Effector memory CD4-positive, alpha-beta T cell (primary cell): ENCODE data around the gene PBRM1.
A peak's percentile ranks its signal among the peaks of the same experiment; 100 is the strongest.

ENCODE experiments used
- DNase-seq, 3 donors: peaks; one replicate each; pipeline ENCODE4 v3.0.0-alpha.2; 2020
- H3K27ac ChIP-seq: 2 replicates; pipeline ENCODE4 v1.7.0; 2013; ENCODE audit warnings: mild to moderate bottlenecking, low read length, moderate library complexity; ENCODE audit not compliant: insufficient read depth, poor library complexity, severe bottlenecking
- H3K27me3 ChIP-seq: replicated peaks from 2 replicates; pipeline ENCODE4 v1.7.0; 2013; ENCODE audit warnings: mild to moderate bottlenecking, low read length; ENCODE audit not compliant: insufficient read depth, control insufficient read depth, poor library complexity, severe bottlenecking
- H3K36me3 ChIP-seq: 2 replicates; pipeline ENCODE4 v1.7.0; 2013; ENCODE audit warnings: mild to moderate bottlenecking, low read length, moderate library complexity; ENCODE audit not compliant: control insufficient read depth, insufficient read depth
- H3K4me1 ChIP-seq: 2 replicates; pipeline ENCODE4 v1.7.0; 2013; ENCODE audit warnings: low read length, mild to moderate bottlenecking; ENCODE audit not compliant: control insufficient read depth, insufficient read depth, poor library complexity, severe bottlenecking
- H3K4me3 ChIP-seq: 2 replicates; pipeline ENCODE4 v1.7.0; 2013; ENCODE audit warnings: low read length, low read depth, mild to moderate bottlenecking; ENCODE audit not compliant: insufficient read depth, poor library complexity, severe bottlenecking
- H3K9me3 ChIP-seq: 2 replicates; pipeline ENCODE4 v1.7.0; 2013; ENCODE audit warnings: mild to moderate bottlenecking, low read length, moderate library complexity; ENCODE audit not compliant: control insufficient read depth

Gene PBRM1

DNA sequence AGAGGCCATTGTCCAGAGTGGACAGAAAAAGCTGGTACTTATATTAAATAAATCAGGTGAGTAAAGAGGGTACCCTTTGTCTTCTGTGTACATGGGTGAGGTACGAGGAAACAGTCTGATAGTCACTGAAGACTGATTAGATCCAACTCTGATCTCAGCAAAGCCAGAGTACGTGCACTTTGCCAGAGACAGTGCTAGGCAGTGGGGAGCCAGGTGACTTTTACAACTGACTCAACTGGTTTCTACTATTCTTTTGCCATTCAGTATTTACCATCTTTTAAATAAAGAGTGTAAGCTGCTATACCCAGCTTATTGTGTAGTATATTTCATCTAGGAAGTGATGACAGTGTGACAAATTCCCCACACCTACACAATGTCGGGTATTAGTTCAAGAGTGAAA lies 3.4 kb upstream of the PBRM1 start:
- Histone ChIP-seq H3K9me3 (no peaks in the 10 kb centered on the region), H3K36me3 (peaks cover 70% of the 10 kb centered on the region), H3K4me3 (no peak overlapping the region), H3K27me3 (no peaks in the 10 kb centered on the region), H3K4me1 (no peaks in the 10 kb centered on the region), H3K27ac (no peak overlapping the region)
- DNase-seq = no peak

DNA sequence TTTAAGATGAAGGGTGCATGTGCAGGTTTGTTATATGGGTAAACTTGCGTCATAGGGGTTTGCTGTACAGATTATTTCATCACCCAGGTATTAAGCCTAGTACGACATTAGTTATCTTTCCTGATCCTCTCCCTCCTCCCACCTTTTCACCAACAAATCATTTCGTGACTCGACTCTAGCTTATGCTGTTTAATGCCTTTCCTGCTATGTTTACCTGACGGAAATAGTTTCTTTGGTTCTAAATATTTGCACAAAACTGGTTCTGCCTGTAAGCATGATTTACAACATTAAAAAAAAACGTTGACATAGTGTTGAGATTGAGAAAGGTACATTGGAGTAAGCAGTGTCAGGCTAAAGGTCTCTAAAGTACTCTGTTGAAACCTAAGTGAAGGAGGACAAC lies 2.6 kb upstream of the PBRM1 start:
- Histone ChIP-seq H3K9me3 (no peaks in the 10 kb centered on the region), H3K27ac (peak overlapping the region; percentile 28), H3K27me3 (no peaks in the 10 kb centered on the region), H3K4me1 (no peaks in the 10 kb centered on the region), H3K4me3 (no peak overlapping the region), H3K36me3 (peaks cover 62% of the 10 kb centered on the region)
- no peak for DNase-seq

DNA sequence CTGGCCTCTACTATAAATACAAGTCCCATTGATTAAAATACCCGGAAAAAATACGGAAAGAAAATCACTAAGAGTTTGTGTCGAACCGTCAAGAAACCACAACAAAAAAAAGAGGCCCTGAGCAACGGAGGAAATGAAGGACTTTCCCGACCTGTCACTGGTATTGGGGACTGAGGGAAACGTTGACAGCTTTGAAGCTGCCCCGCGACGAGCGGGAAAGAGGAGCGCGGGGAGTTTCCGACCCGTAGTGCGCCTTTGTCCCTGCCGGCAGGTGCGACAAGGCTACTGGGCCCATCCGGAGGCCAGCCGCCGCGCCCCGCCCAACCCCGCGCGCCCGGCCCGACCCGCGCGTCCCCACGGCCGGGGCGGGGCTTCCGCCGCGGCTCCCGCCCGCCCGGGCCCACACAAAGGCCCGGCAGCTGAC lies 416 bp downstream of the PBRM1 start:
- no peaks in the 10 kb centered on the region for H3K4me1 ChIP-seq
- no peaks in the 10 kb centered on the region for H3K27me3 ChIP-seq
- no peaks in the 10 kb centered on the region for H3K9me3 ChIP-seq
- peak; percentile 76 to 81 (median 80) for DNase-seq
- H3K36me3 ChIP-seq = peaks cover 41% of the 10 kb centered on the region
- H3K4me3 ChIP-seq = peak overlapping the region; percentile 50
- peak overlapping the region; percentile 90 for H3K27ac ChIP-seq

DNA sequence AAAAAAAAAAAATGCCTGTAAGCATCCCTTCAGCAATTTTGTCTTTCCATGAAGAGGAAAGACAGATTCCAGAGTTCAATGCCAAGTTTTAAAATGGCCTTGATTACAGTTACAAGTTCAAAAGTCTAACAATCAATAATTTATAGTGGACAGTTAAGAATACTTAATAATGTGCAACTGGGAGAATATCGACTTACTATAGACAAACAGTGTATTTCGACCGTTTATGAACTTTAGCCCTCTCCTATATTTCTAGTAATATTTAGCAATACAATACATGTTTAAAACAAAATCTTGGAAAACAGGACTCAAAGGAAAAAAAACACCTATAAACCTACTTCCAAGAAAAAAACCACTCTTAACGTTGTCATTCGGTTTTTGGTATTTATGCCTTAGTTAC lies 1.5 kb downstream of the PBRM1 start:
- DNase-seq = no peak
- Histone ChIP-seq H3K4me3 (no peak overlapping the region), H3K36me3 (peaks cover 35% of the 10 kb centered on the region), H3K4me1 (no peaks in the 10 kb centered on the region), H3K9me3 (no peaks in the 10 kb centered on the region), H3K27ac (no peak overlapping the region), H3K27me3 (no peaks in the 10 kb centered on the region)

DNA sequence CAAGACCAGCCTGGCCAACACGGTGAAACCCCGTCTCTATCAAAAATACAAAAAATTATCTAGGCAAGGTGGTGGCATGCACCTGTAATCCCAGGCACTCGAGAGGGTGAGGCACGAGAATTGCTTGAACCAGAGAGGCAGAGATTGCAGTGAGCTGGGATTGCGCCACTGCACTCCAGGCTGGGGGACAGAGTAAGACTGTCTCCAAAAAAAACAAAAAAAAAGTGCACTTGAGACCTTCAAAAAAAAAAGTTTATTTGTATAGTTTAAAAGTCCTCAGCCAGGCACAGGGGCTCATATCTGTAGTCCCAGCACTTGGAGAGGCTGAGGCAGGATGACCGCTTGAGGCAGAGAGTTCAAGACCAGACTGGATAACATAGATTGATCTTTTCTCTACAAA lies 2.1 kb downstream of the PBRM1 start:
- peaks cover 34% of the 10 kb centered on the region for H3K36me3 ChIP-seq
- no peaks in the 10 kb centered on the region for H3K27me3 ChIP-seq
- DNase-seq = no peak
- no peaks in the 10 kb centered on the region for H3K4me1 ChIP-seq
- H3K27ac ChIP-seq = no peak overlapping the region
- H3K4me3 ChIP-seq = no peak overlapping the region
- H3K9me3 ChIP-seq = no peaks in the 10 kb centered on the region

DNA sequence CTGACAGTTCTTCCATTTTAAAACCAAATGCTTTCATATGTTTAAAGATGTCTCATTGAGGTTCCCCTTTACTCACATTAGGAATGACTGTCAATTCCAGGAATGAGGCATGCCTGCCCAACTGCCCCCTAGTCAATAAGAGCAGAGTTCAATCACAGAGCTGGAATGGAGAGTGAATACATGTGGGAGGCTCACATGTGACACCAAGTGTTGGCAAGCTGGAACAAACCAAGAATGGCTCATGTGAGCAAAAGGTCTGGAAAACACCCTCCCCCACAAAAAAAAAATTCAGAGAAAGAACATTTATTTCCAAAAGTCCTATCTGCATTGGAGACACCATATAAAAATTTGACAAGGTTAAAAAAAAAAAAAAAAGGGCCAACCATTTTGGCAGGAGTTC lies 3.7 kb downstream of the PBRM1 start:
- peaks cover 33% of the 10 kb centered on the region for H3K36me3 ChIP-seq
- no peak overlapping the region for H3K4me3 ChIP-seq
- H3K27me3 ChIP-seq = no peaks in the 10 kb centered on the region
- H3K9me3 ChIP-seq = no peaks in the 10 kb centered on the region
- DNase-seq = no peak
- no peaks in the 10 kb centered on the region for H3K4me1 ChIP-seq
- H3K27ac ChIP-seq = no peak overlapping the region

DNA sequence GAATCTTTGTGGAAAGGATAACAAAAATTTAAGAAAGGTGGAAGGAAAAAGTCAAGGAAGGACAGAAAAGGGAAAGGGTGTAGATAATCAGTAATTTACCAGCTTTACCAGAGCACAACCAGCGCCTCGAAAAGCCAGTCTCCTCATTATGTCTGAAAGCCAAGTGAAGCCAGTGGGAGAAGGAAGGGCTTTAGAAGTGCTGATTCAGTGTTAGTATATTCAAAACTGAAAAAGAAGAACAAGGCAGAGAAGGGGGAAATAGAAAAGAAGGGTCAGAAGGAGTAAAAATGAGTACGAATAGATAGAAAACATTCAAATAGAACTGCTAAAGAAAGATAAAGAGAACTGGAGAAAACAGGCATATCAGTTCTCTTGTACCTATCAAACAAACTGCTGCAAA lies 4.1 kb downstream of the PBRM1 start:
- no peak for DNase-seq
- H3K4me1 ChIP-seq = no peaks in the 10 kb centered on the region

DNA sequence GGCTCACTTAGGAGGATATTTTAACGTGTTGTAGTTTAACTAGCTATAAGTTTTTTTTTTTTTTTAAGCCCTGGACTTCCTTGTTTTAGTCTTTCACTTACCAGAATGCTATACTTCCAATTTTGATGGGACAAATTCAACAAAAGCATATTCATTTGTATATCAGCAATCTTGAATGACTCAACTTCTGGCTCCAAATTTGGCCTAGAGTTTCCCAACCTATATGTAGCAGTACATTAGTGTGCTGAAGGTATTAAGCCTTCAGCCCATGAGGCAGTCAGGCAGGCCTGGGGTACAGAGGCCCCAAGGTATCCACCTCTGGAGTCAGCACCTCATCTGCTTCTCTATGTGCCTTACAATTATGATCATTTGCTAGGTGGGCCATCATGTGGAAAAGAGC lies 5.9 kb downstream of the PBRM1 start:
- peaks cover 48% of the 10 kb centered on the region for H3K36me3 ChIP-seq
- no peak overlapping the region for H3K4me3 ChIP-seq
- H3K9me3 ChIP-seq = no peaks in the 10 kb centered on the region
- H3K27ac ChIP-seq = no peak overlapping the region
- no peaks in the 10 kb centered on the region for H3K4me1 ChIP-seq
- no peak for DNase-seq
- no peaks in the 10 kb centered on the region for H3K27me3 ChIP-seq

More for the DNA sequence above, 4.1 kb downstream of the PBRM1 start:
- no peaks in the 10 kb centered on the region for H3K9me3 ChIP-seq
- no peak overlapping the region for H3K27ac ChIP-seq
- H3K36me3 ChIP-seq = peaks cover 37% of the 10 kb centered on the region
- no peaks in the 10 kb centered on the region for H3K27me3 ChIP-seq
- no peak overlapping the region for H3K4me3 ChIP-seq

DNA sequence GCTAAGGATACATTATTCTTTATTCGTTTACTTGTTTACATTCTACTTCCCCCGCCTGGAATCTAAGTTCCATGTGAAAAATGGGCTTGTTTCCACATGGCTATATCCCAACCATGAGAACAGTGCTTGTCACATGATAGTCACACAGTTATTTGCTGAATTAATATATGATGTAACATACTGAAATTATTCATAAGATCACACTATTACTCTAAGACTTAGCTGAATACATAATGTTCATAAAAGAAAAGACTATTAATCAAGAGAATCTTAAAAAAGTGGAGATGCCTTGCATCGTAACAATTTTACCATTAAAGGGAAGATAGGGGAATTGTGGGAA lies 6.5 kb downstream of the PBRM1 start:
- H3K27ac ChIP-seq = no peak overlapping the region
- H3K4me3 ChIP-seq = no peak overlapping the region
- peaks cover 48% of the 10 kb centered on the region for H3K36me3 ChIP-seq
- H3K9me3 ChIP-seq = no peaks in the 10 kb centered on the region
- no peaks in the 10 kb centered on the region for H3K4me1 ChIP-seq
- no peak for DNase-seq
- no peaks in the 10 kb centered on the region for H3K27me3 ChIP-seq

DNA sequence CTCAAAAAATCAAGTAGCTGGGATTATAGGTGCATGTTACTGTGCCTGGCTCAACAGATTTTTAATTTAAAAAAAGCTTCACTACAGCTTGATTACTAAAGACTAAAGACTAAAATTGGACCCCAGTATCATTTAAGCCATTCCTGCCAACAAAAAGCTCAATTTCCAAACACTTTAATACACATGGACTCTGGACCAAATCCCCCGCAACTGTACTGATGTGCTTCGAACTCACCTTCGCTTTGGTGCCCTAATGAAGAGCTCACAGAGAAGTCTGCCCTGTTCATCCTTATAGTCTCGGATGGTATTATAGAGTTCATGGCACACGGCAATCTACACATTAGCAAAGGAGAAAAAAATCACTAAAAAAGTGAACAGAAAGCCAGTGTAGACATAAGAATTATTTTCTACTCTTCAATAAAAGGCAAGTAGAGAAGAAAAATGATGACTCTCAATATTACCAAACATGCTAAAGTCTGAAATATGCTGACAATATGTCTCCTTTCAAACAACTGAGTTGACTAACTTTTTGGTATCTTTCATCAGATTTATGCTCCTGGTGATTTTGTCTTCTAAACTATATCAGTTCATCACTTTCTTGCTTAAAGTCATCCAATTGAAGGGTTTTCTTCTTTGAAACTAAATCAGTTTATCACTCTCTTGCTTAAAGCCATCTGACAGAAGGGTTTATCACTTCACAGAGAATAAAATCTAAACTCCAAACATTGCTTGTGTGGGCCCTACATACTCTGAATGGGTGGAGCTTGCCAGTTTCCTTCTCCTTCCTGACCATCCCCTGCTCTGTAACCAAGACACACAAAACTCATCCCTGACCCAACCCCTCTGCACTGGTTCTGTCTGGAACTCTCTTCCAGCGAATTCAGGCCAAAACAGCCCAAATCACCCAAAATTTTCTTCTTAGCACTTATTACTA lies 7.2 kb downstream of the PBRM1 start:
- H3K4me3 ChIP-seq = no peak overlapping the region
- no peaks in the 10 kb centered on the region for H3K9me3 ChIP-seq
- H3K27me3 ChIP-seq = no peaks in the 10 kb centered on the region
- no peak for DNase-seq
- no peaks in the 10 kb centered on the region for H3K4me1 ChIP-seq
- no peak overlapping the region for H3K27ac ChIP-seq
- peaks cover 48% of the 10 kb centered on the region for H3K36me3 ChIP-seq
